Lower leg skin (tissue), 4 donors: ENCODE measurements around the gene NRXN2. TPM values are rescaled to one million over a fixed set of nuclear protein-coding genes. Genes with fewer than 3 reads are reported as not detected.

Experiments
- DNase-seq, 2 donors: peaks; one replicate each; pipeline ENCODE4 v3.0.0-alpha.2; 2019; ENCODE audit warnings: low spot score in 2 of 2
- H3K4me3 ChIP-seq: fragments of 200-600 bp; sonication (generic); 2 replicates; pipeline ENCODE4 v1.5.1; 2017; ENCODE audit warnings: mild to moderate bottlenecking, low read depth; ENCODE audit not compliant: poor library complexity, severe bottlenecking
- CTCF ChIP-seq, 3 donors: fragments of 450-650 bp; IDR thresholded peaks; one replicate each; pipeline ENCODE4 v1.5.1; 2016; ENCODE audit warnings: antibody characterized with exemption in 3 of 3, mild to moderate bottlenecking in 3 of 3, moderate library complexity in 2 of 3
- POLR2A ChIP-seq, 2 donors: fragments of 450-650 bp; IDR thresholded peaks; one replicate each; pipeline ENCODE4 v1.6.1; 2016 to 2017; ENCODE audit warnings: antibody characterized with exemption in 2 of 2, mild to moderate bottlenecking in 1 of 2, moderate library complexity in 1 of 2
- whole genome bisulfite sequencing, 2 donors: methylation state at CpG; one replicate each; pipeline ENCODE4 v1.1.5; 2018; 5-methylcytosine and 5-hydroxymethylcytosine counted together
- intact Hi-C: fragments of 100-400 bp; cut with DNase I; formaldehyde crosslinking; loops from one replicate; pipeline ENCODE4 v1.15.0; 2023; ENCODE audit warnings: low total_unique reads
- total RNA-seq, 4 donors: library from RNA; depleted of rRNA; stranded (reverse); fragments of >200 nt; gene quantifications; one replicate each; pipeline ENCODE4 v1.1.0, GENCODE V29; 2016

NRXN2 gene
- total RNA-seq, 4 donors from 2014 or later, result 0.27 to 7.0 (median 1.1) TPM; not detected in 1

- H3K4me3 ChIP-seq, result no peak overlapping the region
- no peak for TF ChIP-seq POLR2A (IDR thresholded peaks at IDR 0.05)
- no peak for TF ChIP-seq CTCF (IDR thresholded peaks at IDR 0.05)
- intact Hi-C loops, result no loop called here
- whole genome bisulfite sequencing, 2 donors, result 89 to 100% methylated on average over 4 of the region's 4 CpGs
- DNase-seq, result no peak
These were observed 95.6 kb downstream of the NRXN2 start for GRCh38 chr11:64627371-64627770.

- intact Hi-C loops, result no loop called here
- DNase-seq, result no peak
- H3K4me3 ChIP-seq, result no peak overlapping the region
- 82 to 86% methylated on average over 9 of the region's 9 CpGs for WGBS, 2 donors
- TF ChIP-seq POLR2A (IDR thresholded peaks at IDR 0.05) (no peak), CTCF (IDR thresholded peaks at IDR 0.05) (no peak)
These were observed 96.4 kb downstream of the NRXN2 start for GRCh38 chr11:64626637-64627036.

- TF ChIP-seq CTCF (IDR thresholded peaks at IDR 0.05) (no peak), POLR2A (IDR thresholded peaks at IDR 0.05) (no peak)
- DNase-seq, result no peak
- intact Hi-C loops, result no loop called here
- H3K4me3 ChIP-seq, result no peak overlapping the region
- WGBS, 2 donors, result 75 to 86% methylated on average over 4 of the region's 4 CpGs
These were observed 98.0 kb downstream of the NRXN2 start for GRCh38 chr11:64624883-64625481.

- no peak for DNase-seq
- WGBS, 2 donors, result 97% methylated on average over 8 to 19 of the region's 19 CpGs
- H3K4me3 ChIP-seq, result no peak overlapping the region
- TF ChIP-seq POLR2A (IDR thresholded peaks at IDR 0.05) (no peak), CTCF (IDR thresholded peaks at IDR 0.05) (no peak)
- intact Hi-C loops, result no loop called here
These were observed 100.3 kb downstream of the NRXN2 start for GRCh38 chr11:64622681-64623080.

DNA sequence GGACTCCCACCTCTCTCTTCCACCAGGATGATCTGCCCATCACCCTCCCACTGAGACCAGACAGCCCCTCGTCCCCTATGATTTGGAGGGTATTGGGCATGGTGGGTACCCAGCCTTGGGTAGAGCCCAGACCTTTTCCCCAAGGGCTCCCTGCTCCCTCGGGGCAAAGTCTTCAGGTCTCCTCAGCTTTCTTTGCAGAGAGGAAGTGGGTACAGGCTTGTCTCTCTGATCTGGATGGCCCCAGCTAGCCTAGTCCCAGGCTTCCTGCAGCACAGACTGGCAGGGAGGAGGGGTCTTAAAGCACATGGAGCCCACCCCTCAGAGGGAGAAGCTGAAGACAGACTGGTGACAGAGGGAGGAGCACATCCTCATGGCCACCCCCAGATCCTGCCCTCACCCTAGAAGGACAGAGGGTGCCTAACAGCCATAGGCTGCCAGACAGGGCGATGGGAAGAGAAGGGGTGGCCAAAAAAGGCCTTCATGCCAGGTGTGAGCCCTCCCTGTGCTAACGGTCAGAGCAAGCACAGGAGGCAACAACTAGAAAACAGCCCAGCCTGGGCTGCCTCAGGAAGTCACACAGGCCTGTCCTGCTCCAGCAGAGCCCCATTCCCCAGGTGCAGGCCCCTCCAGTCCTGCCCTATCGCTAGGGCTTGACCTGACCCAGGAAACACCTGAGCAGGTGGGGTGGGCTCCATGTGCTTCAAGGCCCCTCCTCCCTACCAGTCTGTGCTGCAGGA, 101.5 kb downstream of the NRXN2 start:
- TF ChIP-seq POLR2A (IDR thresholded peaks at IDR 0.05) (no peak), CTCF (IDR thresholded peaks at IDR 0.05) (no peak)
- intact Hi-C loops, result no loop called here
- no peak for DNase-seq
- H3K4me3 ChIP-seq, result no peak overlapping the region
- WGBS, 2 donors, result 78 to 79% methylated on average over 4 to 5 of the region's 5 CpGs
